ENCODE data around the gene RUNX2.

RUNX2 gene

GRCh38 chr6:45302832-45303231, 25.3 kb upstream of the RUNX2 start:
- no peak for DNase-seq (ENCODE audit: low read depth, low spot score)
- Histone ChIP-seq H3K4me3 (ENCODE audit: low read length) (no peak overlapping the region), H3K4me1 (ENCODE audit: control insufficient read depth, insufficient read depth, low read length) (no peaks in the 10 kb centered on the region), H3K27ac (ENCODE audit: low read length) (no peak overlapping the region), H3K36me3 (ENCODE audit: control insufficient read depth, insufficient read depth, low read length) (0 out of 2 replicates have a peak, but pooled peaks cover 4% of the 10 kb centered on the region), H3K27me3 (ENCODE audit: control insufficient read depth, insufficient read depth, low read length) (no peaks in the 10 kb centered on the region), H3K9me3 (ENCODE audit: control insufficient read depth, insufficient read depth, low read length) (no peaks in the 10 kb centered on the region; the same call in 1 of the 2 replicates)
- no CpG with 5 or more reads among the region's 3 CpGs for WGBS (ENCODE audit: insufficient coverage, insufficient read length)

- no peak for DNase-seq (ENCODE audit: low read depth, low spot score)
- Histone ChIP-seq H3K27ac (ENCODE audit: low read length) (no peak overlapping the region), H3K36me3 (ENCODE audit: control insufficient read depth, insufficient read depth, low read length) (0 out of 2 replicates have a peak, but pooled peaks cover 4% of the 10 kb centered on the region), H3K27me3 (ENCODE audit: control insufficient read depth, insufficient read depth, low read length) (no peaks in the 10 kb centered on the region), H3K4me1 (ENCODE audit: control insufficient read depth, insufficient read depth, low read length) (no peaks in the 10 kb centered on the region), H3K4me3 (ENCODE audit: low read length) (no peak overlapping the region), H3K9me3 (ENCODE audit: control insufficient read depth, insufficient read depth, low read length) (no peaks in the 10 kb centered on the region; the same call in 1 of the 2 replicates)
- WGBS (ENCODE audit: insufficient coverage, insufficient read length), result no CpG with 5 or more reads among the region's 1 CpG
Observed at GRCh38 chr6:45305546-45305945, 22.6 kb upstream of the RUNX2 start.

GRCh38 chr6:45310118-45310788, 17.9 kb upstream of the RUNX2 start:
- Histone ChIP-seq H3K4me3 (ENCODE audit: low read length) (no peak overlapping the region), H3K27ac (ENCODE audit: low read length) (no peak overlapping the region), H3K27me3 (ENCODE audit: control insufficient read depth, insufficient read depth, low read length) (no peaks in the 10 kb centered on the region), H3K9me3 (ENCODE audit: control insufficient read depth, insufficient read depth, low read length) (no peaks in the 10 kb centered on the region; the same call in 1 of the 2 replicates), H3K4me1 (ENCODE audit: control insufficient read depth, insufficient read depth, low read length) (no peaks in the 10 kb centered on the region), H3K36me3 (ENCODE audit: control insufficient read depth, insufficient read depth, low read length) (0 out of 2 replicates have a peak, but pooled peaks cover 4% of the 10 kb centered on the region)
- no CpG with 5 or more reads among the region's 7 CpGs for WGBS (ENCODE audit: insufficient coverage, insufficient read length)
- no peak for DNase-seq (ENCODE audit: low read depth, low spot score)

GRCh38 chr6:45314146-45314545, 14.0 kb upstream of the RUNX2 start:
- Histone ChIP-seq H3K9me3 (ENCODE audit: control insufficient read depth, insufficient read depth, low read length) (no peaks in the 10 kb centered on the region; the same call in 1 of the 2 replicates), H3K27me3 (ENCODE audit: control insufficient read depth, insufficient read depth, low read length) (no peaks in the 10 kb centered on the region), H3K4me1 (ENCODE audit: control insufficient read depth, insufficient read depth, low read length) (no peaks in the 10 kb centered on the region), H3K4me3 (ENCODE audit: low read length) (no peak overlapping the region), H3K36me3 (ENCODE audit: control insufficient read depth, insufficient read depth, low read length) (no peaks in the 10 kb centered on the region), H3K27ac (ENCODE audit: low read length) (no peak overlapping the region)
- no peak for DNase-seq (ENCODE audit: low read depth, low spot score)
- no CpG with 5 or more reads among the region's 5 CpGs for WGBS (ENCODE audit: insufficient coverage, insufficient read length)

- no peaks in the 10 kb centered on the region for H3K27me3 ChIP-seq (ENCODE audit: control insufficient read depth, insufficient read depth, low read length)
- no peak overlapping the region for H3K27ac ChIP-seq (ENCODE audit: low read length)
- no CpG with 5 or more reads among the region's 4 CpGs for whole genome bisulfite sequencing (ENCODE audit: insufficient coverage, insufficient read length)
- H3K36me3 ChIP-seq (ENCODE audit: control insufficient read depth, insufficient read depth, low read length), result no peaks in the 10 kb centered on the region
- no peaks in the 10 kb centered on the region for H3K9me3 ChIP-seq (ENCODE audit: control insufficient read depth, insufficient read depth, low read length)
- no peaks in the 10 kb centered on the region for H3K4me1 ChIP-seq (ENCODE audit: control insufficient read depth, insufficient read depth, low read length)
- no peak overlapping the region for H3K4me3 ChIP-seq (ENCODE audit: low read length)
- no peak for DNase-seq (ENCODE audit: low read depth, low spot score)
Observed at GRCh38 chr6:45320349-45320748, 7.8 kb upstream of the RUNX2 start.

GRCh38 chr6:45323656-45324224, 4.4 kb upstream of the RUNX2 start:
- H3K4me1 ChIP-seq (ENCODE audit: control insufficient read depth, insufficient read depth, low read length), result no peaks in the 10 kb centered on the region
- no peaks in the 10 kb centered on the region for H3K36me3 ChIP-seq (ENCODE audit: control insufficient read depth, insufficient read depth, low read length)
- no peak overlapping the region for H3K27ac ChIP-seq (ENCODE audit: low read length)
- H3K4me3 ChIP-seq (ENCODE audit: low read length), result no peak overlapping the region
- no peaks in the 10 kb centered on the region for H3K9me3 ChIP-seq (ENCODE audit: control insufficient read depth, insufficient read depth, low read length)
- DNase-seq (ENCODE audit: low read depth, low spot score), result no peak
- H3K27me3 ChIP-seq (ENCODE audit: control insufficient read depth, insufficient read depth, low read length), result no peaks in the 10 kb centered on the region
- no CpG with 5 or more reads among the region's 3 CpGs for WGBS (ENCODE audit: insufficient coverage, insufficient read length)

GRCh38 chr6:45326698-45327417, 1.3 kb upstream of the RUNX2 start:
- no peak overlapping the region for H3K27ac ChIP-seq (ENCODE audit: low read length)
- no peak for DNase-seq (ENCODE audit: low read depth, low spot score)
- H3K36me3 ChIP-seq (ENCODE audit: control insufficient read depth, insufficient read depth, low read length), result no peaks in the 10 kb centered on the region

GRCh38 chr6:45328523-45328922, 393 bp downstream of the RUNX2 start:
- no peak overlapping the region for H3K27ac ChIP-seq (ENCODE audit: low read length)
- H3K27me3 ChIP-seq (ENCODE audit: control insufficient read depth, insufficient read depth, low read length), result no peaks in the 10 kb centered on the region
- DNase-seq (ENCODE audit: low read depth, low spot score), result no peak
- H3K9me3 ChIP-seq (ENCODE audit: control insufficient read depth, insufficient read depth, low read length), result no peaks in the 10 kb centered on the region
- no peaks in the 10 kb centered on the region for H3K4me1 ChIP-seq (ENCODE audit: control insufficient read depth, insufficient read depth, low read length)
- no peaks in the 10 kb centered on the region for H3K36me3 ChIP-seq (ENCODE audit: control insufficient read depth, insufficient read depth, low read length)
- H3K4me3 ChIP-seq (ENCODE audit: low read length), result no peak overlapping the region

More at GRCh38 chr6:45326698-45327417, 1.3 kb upstream of the RUNX2 start:
- WGBS (ENCODE audit: insufficient coverage, insufficient read length), result no CpG with 5 or more reads among the region's 5 CpGs
- H3K9me3 ChIP-seq (ENCODE audit: control insufficient read depth, insufficient read depth, low read length), result no peaks in the 10 kb centered on the region
- no peak overlapping the region for H3K4me3 ChIP-seq (ENCODE audit: low read length)
- no peaks in the 10 kb centered on the region for H3K4me1 ChIP-seq (ENCODE audit: control insufficient read depth, insufficient read depth, low read length)
- H3K27me3 ChIP-seq (ENCODE audit: control insufficient read depth, insufficient read depth, low read length), result no peaks in the 10 kb centered on the region

GRCh38 chr6:45344900-45345299, 16.8 kb downstream of the RUNX2 start:
- H3K4me1 ChIP-seq (ENCODE audit: control insufficient read depth, insufficient read depth, low read length), result no peaks in the 10 kb centered on the region
- no peak for DNase-seq (ENCODE audit: low read depth, low spot score)
- no peaks in the 10 kb centered on the region for H3K9me3 ChIP-seq (ENCODE audit: control insufficient read depth, insufficient read depth, low read length)
- no peak overlapping the region for H3K27ac ChIP-seq (ENCODE audit: low read length)
- H3K4me3 ChIP-seq (ENCODE audit: low read length), result no peak overlapping the region
- no peaks in the 10 kb centered on the region for H3K36me3 ChIP-seq (ENCODE audit: control insufficient read depth, insufficient read depth, low read length)
- WGBS (ENCODE audit: insufficient coverage, insufficient read length), result no CpG with 5 or more reads among the region's 2 CpGs
- H3K27me3 ChIP-seq (ENCODE audit: control insufficient read depth, insufficient read depth, low read length), result no peaks in the 10 kb centered on the region

GRCh38 chr6:45350186-45350710, 22.1 kb downstream of the RUNX2 start:
- H3K4me1 ChIP-seq (ENCODE audit: control insufficient read depth, insufficient read depth, low read length), result no peaks in the 10 kb centered on the region
- no peak for DNase-seq (ENCODE audit: low read depth, low spot score)
- H3K9me3 ChIP-seq (ENCODE audit: control insufficient read depth, insufficient read depth, low read length), result no peaks in the 10 kb centered on the region
- no peaks in the 10 kb centered on the region for H3K36me3 ChIP-seq (ENCODE audit: control insufficient read depth, insufficient read depth, low read length)
- no peak overlapping the region for H3K4me3 ChIP-seq (ENCODE audit: low read length)
- no peaks in the 10 kb centered on the region for H3K27me3 ChIP-seq (ENCODE audit: control insufficient read depth, insufficient read depth, low read length)
- H3K27ac ChIP-seq (ENCODE audit: low read length), result no peak overlapping the region

Data from iPS DF 6.9 (cell line).